Measurements from ENCODE around the gene AHI1. TPM values are rescaled to one million over a fixed set of nuclear protein-coding genes. Genes with fewer than 3 reads are reported as not detected.

The AHI1 gene
- total RNA-seq, 1 donor from 2014 or later: 9.3 TPM

DNA sequence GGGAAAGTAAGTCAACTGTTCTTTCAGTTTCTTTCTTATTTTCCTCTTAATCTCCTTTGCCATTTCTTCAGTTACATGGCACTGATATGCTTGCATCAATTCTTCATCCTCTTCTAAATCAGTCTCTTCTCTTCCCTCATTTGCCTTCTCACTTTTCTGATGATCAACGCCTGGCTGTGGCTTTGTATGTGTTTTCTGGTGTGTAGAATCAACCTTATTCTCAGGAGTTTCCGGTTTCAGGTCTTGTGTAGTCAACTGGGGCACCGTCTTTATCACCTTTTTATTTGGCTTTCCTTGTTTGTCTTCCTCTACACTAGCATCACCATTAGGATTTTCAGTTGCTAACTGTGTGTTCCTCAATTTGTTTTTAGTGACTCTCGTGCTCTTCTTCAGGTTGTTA lies 31.6 kb downstream of the AHI1 start:
- no peak overlapping the region for H3K27ac ChIP-seq (replicated peaks)
- no peaks in the 10 kb centered on the region for H3K4me1 ChIP-seq
- no peak overlapping the region for H3K4me3 ChIP-seq
- TF ChIP-seq CTCF (IDR thresholded peaks at IDR 0.05; ENCODE audit: borderline replicate concordance): no peak
- H3K27me3 ChIP-seq (ENCODE audit: low read depth): no peaks in the 10 kb centered on the region
- H3K36me3 ChIP-seq: peaks cover 34% of the 10 kb centered on the region
- H3K9me3 ChIP-seq (replicated peaks): no peaks in the 10 kb centered on the region
- intact Hi-C loops (cut with micrococcal nuclease): no loop called here
- no peak for DNase-seq

DNA sequence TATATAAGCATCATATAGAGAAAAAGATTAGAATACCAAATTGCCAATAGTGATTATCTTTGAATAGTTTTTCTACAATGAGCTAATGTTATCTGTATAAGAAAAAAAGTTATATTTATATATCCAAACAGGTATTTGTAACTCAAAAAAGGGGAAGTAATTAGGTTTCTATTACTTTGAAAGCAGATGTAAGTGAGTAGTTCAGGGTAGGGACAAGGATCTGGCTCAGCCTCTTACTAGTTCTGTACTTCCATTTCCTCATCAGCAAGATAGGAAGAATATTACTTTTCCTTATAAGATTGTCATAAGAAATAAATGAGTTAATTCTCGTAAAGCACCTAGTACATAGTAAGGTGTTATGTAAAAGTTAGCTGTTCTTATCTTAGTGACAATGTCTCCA lies 32.2 kb downstream of the AHI1 start:
- Histone ChIP-seq H3K9me3 (replicated peaks) (no peaks in the 10 kb centered on the region), H3K36me3 (peaks cover 37% of the 10 kb centered on the region), H3K4me3 (no peak overlapping the region), H3K27ac (replicated peaks) (no peak overlapping the region), H3K27me3 (ENCODE audit: low read depth) (no peaks in the 10 kb centered on the region), H3K4me1 (no peaks in the 10 kb centered on the region)
- intact Hi-C loops (cut with micrococcal nuclease): no loop called here
- no peak for DNase-seq
- no peak for TF ChIP-seq CTCF (IDR thresholded peaks at IDR 0.05; ENCODE audit: borderline replicate concordance)

DNA sequence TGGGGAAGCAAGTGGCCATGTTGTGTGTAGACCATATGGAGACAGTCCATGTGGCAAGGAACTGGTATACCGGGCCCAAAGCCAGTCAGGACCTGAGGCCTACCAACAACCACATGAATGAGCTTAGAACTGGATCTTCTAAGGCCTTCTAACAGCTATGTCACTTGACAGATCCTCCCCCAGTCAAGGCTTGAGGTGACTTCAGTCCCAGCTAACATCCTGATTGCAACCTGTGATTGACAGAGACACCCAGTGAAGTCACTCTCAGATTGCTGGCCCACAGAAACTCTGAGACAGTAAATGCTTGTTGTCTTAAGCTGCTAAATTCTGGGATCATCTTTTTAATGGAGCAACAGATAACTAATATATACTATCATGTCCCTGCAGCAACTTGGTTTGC lies 32.9 kb downstream of the AHI1 start:
- TF ChIP-seq CTCF (IDR thresholded peaks at IDR 0.05; ENCODE audit: borderline replicate concordance): no peak
- Histone ChIP-seq H3K9me3 (replicated peaks) (no peaks in the 10 kb centered on the region), H3K27ac (replicated peaks) (no peak overlapping the region), H3K27me3 (ENCODE audit: low read depth) (no peaks in the 10 kb centered on the region), H3K4me3 (no peak overlapping the region), H3K4me1 (no peaks in the 10 kb centered on the region), H3K36me3 (peaks cover 38% of the 10 kb centered on the region)
- intact Hi-C loops (cut with micrococcal nuclease): no loop called here
- DNase-seq: no peak

- Histone ChIP-seq H3K36me3 (peaks cover 38% of the 10 kb centered on the region), H3K9me3 (replicated peaks) (no peaks in the 10 kb centered on the region), H3K27me3 (ENCODE audit: low read depth) (no peaks in the 10 kb centered on the region), H3K4me1 (peaks cover 3% of the 10 kb centered on the region), H3K4me3 (no peak overlapping the region), H3K27ac (replicated peaks) (no peak overlapping the region)
- no peak for TF ChIP-seq CTCF (IDR thresholded peaks at IDR 0.05; ENCODE audit: borderline replicate concordance)
- intact Hi-C loops (cut with micrococcal nuclease): no loop called here
- DNase-seq: no peak
Observed at GRCh38 chr6:135461208-135461607, 36.3 kb downstream of the AHI1 start.

DNA sequence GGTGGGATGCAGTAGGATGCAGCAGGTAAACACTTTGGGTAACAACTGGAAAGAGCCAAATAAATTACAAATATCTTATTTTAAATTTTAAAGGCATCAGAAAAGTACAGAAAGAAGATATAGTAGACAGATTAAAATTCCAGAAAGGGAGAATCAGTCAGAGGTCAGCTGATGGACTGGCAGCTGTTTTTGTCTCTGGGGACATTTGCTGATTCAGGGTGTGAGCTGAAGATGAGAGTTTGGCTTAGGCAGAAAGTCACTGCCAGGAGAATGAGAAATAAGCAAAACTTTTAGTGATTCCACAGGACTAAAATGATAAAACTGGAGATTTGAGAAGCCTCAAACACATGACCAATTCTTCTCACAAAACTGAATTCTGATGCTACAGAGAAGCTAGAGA lies 39.5 kb downstream of the AHI1 start:
- no peaks in the 10 kb centered on the region for H3K27me3 ChIP-seq (ENCODE audit: low read depth)
- no peak for DNase-seq
- TF ChIP-seq CTCF (IDR thresholded peaks at IDR 0.05; ENCODE audit: borderline replicate concordance): no peak
- H3K36me3 ChIP-seq: peaks cover 27% of the 10 kb centered on the region
- peaks cover 3% of the 10 kb centered on the region for H3K4me1 ChIP-seq
- intact Hi-C loops (cut with micrococcal nuclease): no loop called here
- no peaks in the 10 kb centered on the region for H3K9me3 ChIP-seq (replicated peaks)
- no peak overlapping the region for H3K4me3 ChIP-seq
- no peak overlapping the region for H3K27ac ChIP-seq (replicated peaks)

All from left ventricle myocardium inferior (tissue), 1 donor.